GM12878 (cell line): ENCODE measurements around the gene NF1. TPM values are rescaled to one million over a fixed set of nuclear protein-coding genes. Genes with fewer than 3 reads are reported as not detected.

Experiments used
- FOXM1 ChIP-seq: IDR thresholded peaks from 2 replicates; pipeline ENCODE4 v1.6.1; 2012; ENCODE audit warnings: low read depth, mild to moderate bottlenecking, inconsistent platforms, low read length, moderate library complexity
- GATAD2B ChIP-seq: fragments of 450-650 bp; conservative IDR thresholded peaks from 2 replicates; pipeline ENCODE4 v1.6.1; 2017; ENCODE audit warnings: low read depth, mild to moderate bottlenecking, moderate library complexity
- NFYA ChIP-seq: IDR thresholded peaks from 2 replicates; pipeline ENCODE4 v1.6.1; 2011; ENCODE audit warnings: low read depth, mild to moderate bottlenecking, low read length, improper control_type of control experiment, borderline replicate concordance
- POLR2AphosphoS5 ChIP-seq: IDR thresholded peaks from 2 replicates; pipeline ENCODE4 v1.6.1; 2011; ENCODE audit warnings: mild to moderate bottlenecking, low read length, inconsistent platforms
- SMC3 ChIP-seq: IDR thresholded peaks from 2 replicates; pipeline ENCODE4 v1.6.1; 2011; ENCODE audit warnings: low read length, improper control_type of control experiment, borderline replicate concordance
- TCF3 ChIP-seq: IDR thresholded peaks from 2 replicates; pipeline ENCODE4 v1.6.1; 2012; ENCODE audit warnings: low read depth, mild to moderate bottlenecking, low read length, borderline replicate concordance; ENCODE audit not compliant: insufficient read depth
- polyA plus RNA-seq, 11 experiments: library from polyadenylated mRNA; depleted of rRNA in 4 of 11; unstranded in 6 of 11; stranded (reverse) in 5 of 11; fragments of >200 nt; fragmentation: Nextera tagmentation in 4 of 11; fragmentation: Illumina TruSeq in 1 of 11; extraction: Ambion mirVana in 4 of 11; extraction: Trizol in 1 of 11; gene quantifications; 1 replicate in 1 of 11; 2 replicates in 10 of 11; pipeline versions ENCODE4 v1.2.1 to v1.2.3, GENCODE V29; 2011 to 2016; ENCODE audit warnings: inconsistent platforms in 2 of 11, missing spikeins in 2 of 11, low read depth in 1 of 11
- total RNA-seq, 4 experiments: library from RNA; depleted of rRNA in 3 of 4; stranded (reverse); fragments of >200 nt in 3 of 4; fragmentation: Illumina TruSeq in 1 of 4; extraction: Trizol in 1 of 4; gene quantifications; 2 replicates each; pipeline versions ENCODE4 v1.2.1 to v1.2.3, GENCODE V29; 2013 to 2021
- TF ChIP-seq, protein P1 (sequence below): fragments of 450-650 bp; IDR thresholded peaks from 2 replicates; pipeline ENCODE4 v1.6.1; 2016; ENCODE audit warnings: mild to moderate bottlenecking, moderate library complexity, borderline replicate concordance
- TF ChIP-seq, protein P2 (sequence below): fragments of 450-650 bp; IDR thresholded peaks from 2 replicates; pipeline ENCODE4 v1.6.1; 2018; ENCODE audit warnings: mild to moderate bottlenecking, low read depth, moderate library complexity; ENCODE audit not compliant: partially characterized antibody

Gene NF1
- total and polyA plus RNA-seq, 10 of the 15 experiments (the other 5 are each of a cell fraction or from before 2014, with no cell fraction given): 2.5 to 31.8 (median 16.6) TPM

- TF ChIP-seq POLR2AphosphoS5: no peak
- no peak for TF ChIP-seq TCF3
- TF ChIP-seq SMC3: no peak
- TF ChIP-seq GATAD2B: no peak
- TF ChIP-seq, protein P1, sequence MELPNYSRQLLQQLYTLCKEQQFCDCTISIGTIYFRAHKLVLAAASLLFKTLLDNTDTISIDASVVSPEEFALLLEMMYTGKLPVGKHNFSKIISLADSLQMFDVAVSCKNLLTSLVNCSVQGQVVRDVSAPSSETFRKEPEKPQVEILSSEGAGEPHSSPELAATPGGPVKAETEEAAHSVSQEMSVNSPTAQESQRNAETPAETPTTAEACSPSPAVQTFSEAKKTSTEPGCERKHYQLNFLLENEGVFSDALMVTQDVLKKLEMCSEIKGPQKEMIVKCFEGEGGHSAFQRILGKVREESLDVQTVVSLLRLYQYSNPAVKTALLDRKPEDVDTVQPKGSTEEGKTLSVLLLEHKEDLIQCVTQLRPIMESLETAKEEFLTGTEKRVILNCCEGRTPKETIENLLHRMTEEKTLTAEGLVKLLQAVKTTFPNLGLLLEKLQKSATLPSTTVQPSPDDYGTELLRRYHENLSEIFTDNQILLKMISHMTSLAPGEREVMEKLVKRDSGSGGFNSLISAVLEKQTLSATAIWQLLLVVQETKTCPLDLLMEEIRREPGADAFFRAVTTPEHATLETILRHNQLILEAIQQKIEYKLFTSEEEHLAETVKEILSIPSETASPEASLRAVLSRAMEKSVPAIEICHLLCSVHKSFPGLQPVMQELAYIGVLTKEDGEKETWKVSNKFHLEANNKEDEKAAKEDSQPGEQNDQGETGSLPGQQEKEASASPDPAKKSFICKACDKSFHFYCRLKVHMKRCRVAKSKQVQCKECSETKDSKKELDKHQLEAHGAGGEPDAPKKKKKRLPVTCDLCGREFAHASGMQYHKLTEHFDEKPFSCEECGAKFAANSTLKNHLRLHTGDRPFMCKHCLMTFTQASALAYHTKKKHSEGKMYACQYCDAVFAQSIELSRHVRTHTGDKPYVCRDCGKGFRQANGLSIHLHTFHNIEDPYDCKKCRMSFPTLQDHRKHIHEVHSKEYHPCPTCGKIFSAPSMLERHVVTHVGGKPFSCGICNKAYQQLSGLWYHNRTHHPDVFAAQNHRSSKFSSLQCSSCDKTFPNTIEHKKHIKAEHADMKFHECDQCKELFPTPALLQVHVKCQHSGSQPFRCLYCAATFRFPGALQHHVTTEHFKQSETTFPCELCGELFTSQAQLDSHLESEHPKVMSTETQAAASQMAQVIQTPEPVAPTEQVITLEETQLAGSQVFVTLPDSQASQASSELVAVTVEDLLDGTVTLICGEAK: no peak
- TF ChIP-seq NFYA: no peak
- TF ChIP-seq, protein P2, sequence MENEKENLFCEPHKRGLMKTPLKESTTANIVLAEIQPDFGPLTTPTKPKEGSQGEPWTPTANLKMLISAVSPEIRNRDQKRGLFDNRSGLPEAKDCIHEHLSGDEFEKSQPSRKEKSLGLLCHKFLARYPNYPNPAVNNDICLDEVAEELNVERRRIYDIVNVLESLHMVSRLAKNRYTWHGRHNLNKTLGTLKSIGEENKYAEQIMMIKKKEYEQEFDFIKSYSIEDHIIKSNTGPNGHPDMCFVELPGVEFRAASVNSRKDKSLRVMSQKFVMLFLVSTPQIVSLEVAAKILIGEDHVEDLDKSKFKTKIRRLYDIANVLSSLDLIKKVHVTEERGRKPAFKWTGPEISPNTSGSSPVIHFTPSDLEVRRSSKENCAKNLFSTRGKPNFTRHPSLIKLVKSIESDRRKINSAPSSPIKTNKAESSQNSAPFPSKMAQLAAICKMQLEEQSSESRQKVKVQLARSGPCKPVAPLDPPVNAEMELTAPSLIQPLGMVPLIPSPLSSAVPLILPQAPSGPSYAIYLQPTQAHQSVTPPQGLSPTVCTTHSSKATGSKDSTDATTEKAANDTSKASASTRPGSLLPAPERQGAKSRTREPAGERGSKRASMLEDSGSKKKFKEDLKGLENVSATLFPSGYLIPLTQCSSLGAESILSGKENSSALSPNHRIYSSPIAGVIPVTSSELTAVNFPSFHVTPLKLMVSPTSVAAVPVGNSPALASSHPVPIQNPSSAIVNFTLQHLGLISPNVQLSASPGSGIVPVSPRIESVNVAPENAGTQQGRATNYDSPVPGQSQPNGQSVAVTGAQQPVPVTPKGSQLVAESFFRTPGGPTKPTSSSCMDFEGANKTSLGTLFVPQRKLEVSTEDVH: no peak
- no peak for TF ChIP-seq FOXM1
These were observed 22.6 kb upstream of the NF1 start (continued) for GRCh38 chr17:31072186-31072585.
